ENCODE measurements around the gene RAB31.

DNA sequence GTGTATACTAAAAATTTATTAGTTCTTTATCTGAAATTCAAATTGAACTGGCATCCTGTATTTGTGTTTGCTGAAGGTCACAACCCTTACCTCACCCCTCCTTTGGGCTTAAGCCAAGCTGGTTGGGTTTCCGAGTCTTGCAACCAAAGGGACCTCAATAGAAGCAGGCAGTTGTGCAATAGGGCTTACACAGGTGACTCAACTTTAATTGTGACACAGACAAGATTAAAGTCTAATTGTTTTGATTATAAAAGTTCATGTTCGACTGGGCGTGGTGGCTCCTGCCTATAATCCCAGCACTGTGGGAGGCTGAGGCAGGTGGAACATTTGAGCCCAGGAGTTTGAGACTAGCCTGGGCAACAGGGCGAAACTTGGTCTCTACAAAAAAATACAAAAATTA, 71.5 kb downstream of the RAB31 start:
- TF ChIP-seq CTCF (IDR thresholded peaks at IDR 0.05) (no peak), POLR2A (IDR thresholded peaks at IDR 0.05) (no peak)

Data from uterus (tissue), 2 donors.